ENCODE results near the gene COL16A1.

COL16A1 gene

DNA sequence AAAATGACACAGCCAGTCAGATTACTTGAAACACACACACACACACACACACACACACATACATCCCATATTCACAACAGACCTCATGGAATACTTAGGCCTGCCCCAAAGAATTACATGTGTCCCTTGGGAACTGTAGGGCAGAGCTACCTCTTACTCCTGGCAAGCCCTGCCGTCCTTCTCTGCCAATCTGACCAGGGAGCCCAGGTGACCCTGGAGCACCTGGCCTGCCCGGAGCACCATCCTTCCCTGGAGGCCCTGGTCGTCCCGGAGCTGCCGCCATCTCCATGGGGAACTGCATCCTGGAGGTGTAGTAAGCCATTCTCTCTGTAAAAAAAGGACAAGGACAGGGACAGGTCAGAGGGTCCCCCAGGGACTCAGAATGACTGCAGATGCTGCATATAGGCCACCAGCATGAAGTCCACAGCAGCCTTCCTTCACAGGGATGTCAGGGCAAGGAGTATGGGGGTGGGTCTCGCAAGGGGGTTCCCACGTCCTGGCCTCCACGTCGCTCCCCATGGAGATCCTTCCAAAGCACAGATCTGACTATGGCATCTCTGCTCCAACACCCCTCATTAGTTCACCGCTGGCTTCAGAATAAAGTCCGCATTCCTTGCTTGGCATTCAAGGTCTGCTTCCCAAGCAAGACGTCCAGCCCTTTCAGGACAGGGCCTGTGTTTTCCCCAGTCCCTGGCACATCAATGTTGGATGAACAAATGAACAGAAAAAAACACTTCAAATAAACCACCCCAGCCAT is 49.9 kb downstream of the COL16A1 start:
- CTCF ChIA-PET, result interaction anchor here (0.7 to 1.4 kb wide), 4 partner anchors 11 to 135 kb away, joined by 3 read pairs; no protein-coding TSS in a partner anchor
- no peak for DNase-seq (ENCODE audit: low read depth, low spot score)
- TF ChIP-seq, protein P1, sequence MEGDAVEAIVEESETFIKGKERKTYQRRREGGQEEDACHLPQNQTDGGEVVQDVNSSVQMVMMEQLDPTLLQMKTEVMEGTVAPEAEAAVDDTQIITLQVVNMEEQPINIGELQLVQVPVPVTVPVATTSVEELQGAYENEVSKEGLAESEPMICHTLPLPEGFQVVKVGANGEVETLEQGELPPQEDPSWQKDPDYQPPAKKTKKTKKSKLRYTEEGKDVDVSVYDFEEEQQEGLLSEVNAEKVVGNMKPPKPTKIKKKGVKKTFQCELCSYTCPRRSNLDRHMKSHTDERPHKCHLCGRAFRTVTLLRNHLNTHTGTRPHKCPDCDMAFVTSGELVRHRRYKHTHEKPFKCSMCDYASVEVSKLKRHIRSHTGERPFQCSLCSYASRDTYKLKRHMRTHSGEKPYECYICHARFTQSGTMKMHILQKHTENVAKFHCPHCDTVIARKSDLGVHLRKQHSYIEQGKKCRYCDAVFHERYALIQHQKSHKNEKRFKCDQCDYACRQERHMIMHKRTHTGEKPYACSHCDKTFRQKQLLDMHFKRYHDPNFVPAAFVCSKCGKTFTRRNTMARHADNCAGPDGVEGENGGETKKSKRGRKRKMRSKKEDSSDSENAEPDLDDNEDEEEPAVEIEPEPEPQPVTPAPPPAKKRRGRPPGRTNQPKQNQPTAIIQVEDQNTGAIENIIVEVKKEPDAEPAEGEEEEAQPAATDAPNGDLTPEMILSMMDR (IDR thresholded peaks at IDR 0.05; ENCODE audit: insufficient read depth, low read length, missing control alignments), result no peak
- H3K4me3 ChIP-seq (ENCODE audit: low read depth, low read length), result no peak overlapping the region
- POLR2A ChIA-PET, result interaction anchor here (1.0 kb wide), 1 partner anchor 23 kb away, joined by 3 read pairs; no protein-coding TSS in a partner anchor

DNA sequence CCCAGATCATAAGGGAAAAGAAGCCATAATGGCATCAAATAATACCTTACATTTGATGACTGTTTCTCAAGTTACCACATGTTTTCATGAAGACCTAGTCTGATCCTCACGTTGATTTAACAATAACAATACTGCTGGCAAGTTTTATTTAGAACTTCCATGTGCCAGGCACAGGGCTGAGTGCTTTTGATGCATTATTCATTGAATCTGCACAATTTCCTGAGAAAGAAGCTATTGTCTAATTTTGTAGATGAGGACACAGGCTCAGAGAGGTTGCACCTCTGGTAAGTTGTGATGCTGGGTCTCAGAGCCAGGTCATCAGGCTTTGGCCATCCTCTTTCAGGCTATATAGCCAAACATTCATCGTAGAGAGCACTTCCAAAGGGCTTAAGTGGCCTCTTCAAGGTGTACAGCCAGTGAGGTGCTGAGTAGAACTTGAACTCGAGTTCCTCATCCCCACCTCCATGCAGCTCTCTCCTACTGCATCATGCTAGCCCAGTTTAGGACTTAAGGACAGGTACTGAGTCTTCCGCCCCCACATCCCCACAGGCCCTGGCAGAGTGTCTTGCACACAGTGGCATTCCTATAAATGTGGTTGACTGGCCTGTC is 50.8 kb downstream of the COL16A1 start:
- TF ChIP-seq, protein P1 (IDR thresholded peaks at IDR 0.05; ENCODE audit: insufficient read depth, low read length, missing control alignments), result no peak
- no peak for DNase-seq (ENCODE audit: low read depth, low spot score)
- CTCF ChIA-PET, result interaction anchor here (1.2 to 1.5 kb wide), 2 partner anchors 10 to 92 kb away, joined by 3 to 4 read pairs; no protein-coding TSS in a partner anchor
- no peak overlapping the region for H3K4me3 ChIP-seq (ENCODE audit: low read depth, low read length)
- POLR2A ChIA-PET, result no interaction called here

DNA sequence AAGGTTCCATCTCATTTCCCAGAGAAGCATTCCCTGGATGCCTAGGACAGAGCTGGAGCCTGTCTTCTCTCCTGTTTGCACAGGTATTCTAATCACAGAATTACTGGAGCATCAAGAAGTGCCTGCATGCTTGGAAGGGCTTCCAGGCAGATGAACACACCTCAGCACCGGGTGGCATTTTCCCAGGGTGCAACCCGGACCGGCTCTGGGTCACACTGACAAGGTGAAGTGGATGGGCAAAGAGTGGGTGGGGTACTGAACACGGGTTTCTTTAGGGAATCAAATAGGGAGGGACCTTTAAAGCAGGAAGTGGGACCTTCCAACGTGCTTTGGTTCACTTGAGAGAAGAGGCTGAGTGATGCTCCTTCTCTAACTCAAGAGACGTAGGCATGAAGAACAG is 52.1 kb downstream of the COL16A1 start:
- TF ChIP-seq, protein P1 (IDR thresholded peaks at IDR 0.05; ENCODE audit: insufficient read depth, low read length, missing control alignments), result no peak
- CTCF ChIA-PET, result interaction anchor here (1.5 to 1.9 kb wide), 2 partner anchors 13 to 94 kb away, joined by 3 to 16 read pairs; no protein-coding TSS in a partner anchor
- POLR2A ChIA-PET, result no interaction called here
- no peak overlapping the region for H3K4me3 ChIP-seq (ENCODE audit: low read depth, low read length)
- no peak for DNase-seq (ENCODE audit: low read depth, low spot score)

DNA sequence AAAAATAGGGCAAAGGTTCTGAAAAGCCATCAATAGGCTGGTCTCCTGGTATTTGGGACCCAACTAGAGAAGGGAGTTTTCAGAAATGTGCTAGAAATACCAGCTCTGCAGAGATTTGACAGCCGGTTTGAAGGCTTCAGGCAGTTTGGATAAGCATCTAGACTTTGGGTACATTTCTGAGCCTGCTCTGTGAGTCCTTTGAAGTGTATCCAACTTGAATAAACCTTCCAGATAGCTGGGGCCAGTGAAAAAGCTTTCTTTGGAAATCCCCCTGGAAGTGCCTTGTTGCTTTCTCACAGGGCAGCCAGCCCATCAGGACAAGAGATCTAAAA is 52.8 kb downstream of the COL16A1 start:
- ChIA-PET POLR2A (no interaction called here), CTCF (interaction anchor here (0.6 to 1.9 kb wide), 7 partner anchors 13 to 410 kb away, joined by 3 to 16 read pairs (median 3); no protein-coding TSS in a partner anchor)
- no peak overlapping the region for H3K4me3 ChIP-seq (ENCODE audit: low read depth, low read length)
- DNase-seq (ENCODE audit: low read depth, low spot score), result no peak
- TF ChIP-seq, protein P1 (IDR thresholded peaks at IDR 0.05; ENCODE audit: insufficient read depth, low read length, missing control alignments), result no peak

DNA sequence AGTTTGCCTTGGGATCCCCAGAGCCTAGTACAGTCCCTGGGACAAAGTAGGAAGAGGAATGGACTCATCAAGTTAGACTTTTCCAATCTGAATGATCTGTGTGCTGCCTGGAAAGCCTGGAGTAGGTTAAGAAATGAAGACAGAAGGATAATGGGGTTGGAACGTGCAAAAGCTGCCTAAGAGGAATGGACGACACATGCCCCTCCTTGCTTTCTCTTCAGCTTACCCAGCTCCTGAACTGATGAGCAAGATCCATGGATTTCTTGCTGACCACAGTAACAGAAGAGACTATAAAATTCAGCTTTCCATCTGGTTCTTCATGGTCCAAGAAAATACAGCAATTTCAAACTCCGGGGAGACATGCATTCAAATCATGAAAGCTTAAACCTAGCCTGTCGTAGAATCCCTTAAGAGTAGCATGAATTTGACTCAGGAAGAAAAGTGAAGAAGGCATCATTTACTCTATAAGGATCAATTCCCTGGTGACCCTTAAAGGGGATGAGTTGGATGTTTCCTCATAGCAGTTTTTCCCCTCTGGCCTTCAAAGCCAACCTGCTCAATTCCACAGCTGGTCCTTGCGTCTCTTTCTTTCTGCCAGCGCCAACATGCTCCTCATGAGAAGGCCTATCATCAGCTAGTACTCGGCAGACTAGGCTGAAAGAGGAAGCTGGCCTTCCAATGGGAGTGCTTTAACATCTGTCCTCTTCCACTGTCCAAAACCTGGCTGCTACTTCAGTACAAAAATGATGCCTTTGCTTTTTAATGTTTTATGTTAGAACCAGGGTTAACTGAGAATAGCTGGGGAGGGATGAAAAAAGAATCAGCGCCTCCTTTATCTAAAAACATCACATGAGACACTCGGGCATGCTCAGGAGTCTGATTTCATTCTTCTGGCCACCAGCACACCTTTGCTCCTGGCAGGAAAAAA is 53.4 kb downstream of the COL16A1 start:
- no peak overlapping the region for H3K4me3 ChIP-seq (ENCODE audit: low read depth, low read length)
- ChIA-PET POLR2A (interaction anchor here (0.8 kb wide), 1 partner anchor 8 kb away, joined by 4 read pairs; no protein-coding TSS in a partner anchor), CTCF (interaction anchor here (0.6 to 1.9 kb wide), 8 partner anchors 11 to 410 kb away, joined by 3 to 16 read pairs (median 3); no protein-coding TSS in a partner anchor)
- DNase-seq (ENCODE audit: low read depth, low spot score), result no peak
- TF ChIP-seq, protein P1 (IDR thresholded peaks at IDR 0.05; ENCODE audit: insufficient read depth, low read length, missing control alignments), result no peak

Data from AG04449 (cell line).